IMR-90 (cell line): ENCODE measurements around the gene CFAP251. TPM values are rescaled to one million over a fixed set of nuclear protein-coding genes. Genes with fewer than 3 reads are reported as not detected.

Experiments
- ATAC-seq: fragments of 200-7000 bp; cut with Tn5 transposase; 2 replicates; pipeline ENCODE4 v1.9.1; 2020; ENCODE audit warnings: low read depth, mild to moderate bottlenecking, moderate library complexity
- BruUV-seq: library from RNA; stranded (reverse); fragments of 400-500 nt; replicated peaks from 2 replicates; lab custom pipeline; 2021; lab: Mats Ljungman, UMichigan
- CTCF ChIA-PET: fragments of 300-600 bp; formaldehyde crosslinking; extraction: SDS; loops from one replicate; lab custom pipeline; 2021; ENCODE audit warnings: antibody characterized with exemption; lab: Yijun Ruan, JAX
- POLR2A ChIA-PET: fragments of 300-600 bp; sonication (Branson Sonifier 250); formaldehyde crosslinking; loops from one replicate; lab custom pipeline; 2022; ENCODE audit warnings: antibody characterized with exemption; ENCODE audit not compliant: unreplicated experiment; lab: Charles Lee
- DNase-seq: peaks from one replicate; pipeline ENCODE4 v3.0.0; 2013
- H2AFZ ChIP-seq: replicated peaks from 2 replicates; pipeline ENCODE3; 2013; ENCODE audit warnings: low read length, mild to moderate bottlenecking; ENCODE audit not compliant: poor library complexity
- H2AK5ac ChIP-seq: 2 replicates; pipeline ENCODE4 v1.6.1; 2013; ENCODE audit warnings: low read depth, low read length, inconsistent platforms
- H2AK9ac ChIP-seq: replicated peaks from 2 replicates; pipeline ENCODE3; 2013; ENCODE audit warnings: mild to moderate bottlenecking, low read depth, low read length, moderate library complexity; ENCODE audit not compliant: poor library complexity
- H2BK120ac ChIP-seq: 2 replicates; pipeline ENCODE4 v1.6.1; 2013; ENCODE audit warnings: low read depth, low read length, inconsistent platforms
- H2BK15ac ChIP-seq: 3 replicates; pipeline ENCODE4 v1.6.1; 2013; ENCODE audit warnings: low read depth, low read length, inconsistent platforms
- H2BK20ac ChIP-seq: 2 replicates; pipeline ENCODE4 v1.6.1; 2013; ENCODE audit warnings: low read depth, mild to moderate bottlenecking, inconsistent platforms, low read length, moderate library complexity
- H2BK5ac ChIP-seq: 2 replicates; pipeline ENCODE4 v1.6.1; 2013; ENCODE audit warnings: mild to moderate bottlenecking, low read depth, low read length, inconsistent platforms; ENCODE audit not compliant: poor library complexity, severe bottlenecking
- H3K14ac ChIP-seq: replicated peaks from 2 replicates; pipeline ENCODE4 v1.6.1; 2013; ENCODE audit warnings: low read depth, low read length, inconsistent platforms
- H3K18ac ChIP-seq: 2 replicates; pipeline ENCODE4 v1.6.1; 2013; ENCODE audit warnings: low read depth, low read length, control low read depth
- H3K23ac ChIP-seq: 2 replicates; pipeline ENCODE4 v1.6.1; 2013; ENCODE audit warnings: low read depth, low read length, inconsistent platforms
- H3K27ac ChIP-seq: 2 replicates; pipeline ENCODE4 v1.5.1; 2013; ENCODE audit warnings: mild to moderate bottlenecking, control low read depth, low read length; ENCODE audit not compliant: insufficient read depth
- H3K27me3 ChIP-seq: 2 replicates; pipeline ENCODE4 v1.6.1; 2013; ENCODE audit warnings: low read length; ENCODE audit not compliant: control insufficient read depth, insufficient read depth
- H3K36me3 ChIP-seq: 2 replicates; pipeline ENCODE4 v1.6.1; 2013; ENCODE audit warnings: low read length, mixed read lengths; ENCODE audit not compliant: control insufficient read depth, insufficient read depth
- H3K4ac ChIP-seq: 2 replicates; pipeline ENCODE4 v1.6.1; 2013; ENCODE audit warnings: low read depth, low read length, inconsistent platforms
- H3K4me1 ChIP-seq: 2 replicates; pipeline ENCODE4 v1.6.1; 2013; ENCODE audit warnings: low read length, mixed read lengths; ENCODE audit not compliant: control insufficient read depth, insufficient read depth
- H3K4me2 ChIP-seq: 2 replicates; pipeline ENCODE4 v1.6.1; 2013; ENCODE audit warnings: low read depth, mild to moderate bottlenecking, control low read depth, low read length, moderate library complexity
- H3K4me3 ChIP-seq: 2 replicates; pipeline ENCODE4 v1.5.1; 2013; ENCODE audit warnings: low read depth, mild to moderate bottlenecking, control low read depth, low read length, moderate library complexity; ENCODE audit not compliant: insufficient read depth
- H3K56ac ChIP-seq: 2 replicates; pipeline ENCODE4 v1.6.1; 2013; ENCODE audit warnings: low read length, inconsistent platforms; ENCODE audit not compliant: insufficient read depth; ENCODE audit errors: extremely low read depth
- H3K79me1 ChIP-seq, 2 experiments: 2 replicates each; pipeline ENCODE4 v1.6.1; 2013; ENCODE audit warnings: low read length in 2 of 2, inconsistent platforms in 1 of 2, low read depth in 1 of 2
- H3K9ac ChIP-seq: 2 replicates; pipeline ENCODE4 v1.6.1; 2013; ENCODE audit warnings: low read depth, low read length, control low read depth
- H3K9me1 ChIP-seq: 2 replicates; pipeline ENCODE4 v1.6.1; 2013; ENCODE audit warnings: low read length, inconsistent platforms; ENCODE audit not compliant: insufficient read depth
- H3K9me3 ChIP-seq: 2 replicates; pipeline ENCODE4 v1.6.1; 2013; ENCODE audit warnings: low read length; ENCODE audit not compliant: control insufficient read depth, insufficient read depth
- H4K20me1 ChIP-seq: 2 replicates; pipeline ENCODE4 v1.6.1; 2013; ENCODE audit warnings: low read length, inconsistent platforms; ENCODE audit not compliant: insufficient read depth
- H4K5ac ChIP-seq: 2 replicates; pipeline ENCODE4 v1.6.1; 2013; ENCODE audit warnings: mild to moderate bottlenecking, low read depth, low read length, control low read depth
- H4K8ac ChIP-seq, 2 experiments: 2 replicates each; pipeline ENCODE4 v1.6.1; 2013; ENCODE audit warnings: low read depth in 2 of 2, low read length in 2 of 2, control low read depth in 1 of 2, inconsistent platforms in 1 of 2
- H4K91ac ChIP-seq: 2 replicates; pipeline ENCODE4 v1.6.1; 2013; ENCODE audit warnings: low read depth, low read length, inconsistent platforms; ENCODE audit not compliant: insufficient read depth
- CEBPB ChIP-seq: IDR thresholded peaks from 2 replicates; pipeline ENCODE4 v1.6.1; 2012; ENCODE audit warnings: low read depth, low read length, improper control_type of control experiment
- CHD1 ChIP-seq: IDR thresholded peaks from 2 replicates; pipeline ENCODE4 v1.6.1; 2012; ENCODE audit warnings: low read depth, low read length, improper control_type of control experiment
- CTCF ChIP-seq: conservative IDR thresholded peaks from 2 replicates; pipeline ENCODE4 v1.5.1; 2012; ENCODE audit warnings: mild to moderate bottlenecking, low read depth, low read length, improper control_type of control experiment
- ELK1 ChIP-seq: fragments of 150-350 bp; IDR thresholded peaks from 2 replicates; pipeline ENCODE4 v1.6.1; 2016; ENCODE audit warnings: low read depth, mild to moderate bottlenecking, low read length, moderate library complexity, borderline replicate concordance
- FOS ChIP-seq: fragments of 150-350 bp; IDR thresholded peaks from 2 replicates; pipeline ENCODE4 v1.6.1; 2016; ENCODE audit warnings: low read depth, low read length
- MAFK ChIP-seq: IDR thresholded peaks from 2 replicates; pipeline ENCODE4 v1.6.1; 2012; ENCODE audit warnings: low read depth, low read length, improper control_type of control experiment
- MAZ ChIP-seq: IDR thresholded peaks from 2 replicates; pipeline ENCODE4 v1.6.1; 2012; ENCODE audit warnings: low read depth, mild to moderate bottlenecking, low read length, improper control_type of control experiment, moderate library complexity, borderline replicate concordance
- MXI1 ChIP-seq: IDR thresholded peaks from 2 replicates; pipeline ENCODE4 v1.6.1; 2012; ENCODE audit warnings: low read depth, mild to moderate bottlenecking, low read length, moderate library complexity, borderline replicate concordance
- POLR2A ChIP-seq: IDR thresholded peaks from 2 replicates; pipeline ENCODE4 v1.6.1; 2012; ENCODE audit warnings: mild to moderate bottlenecking, low read depth, low read length
- RAD21 ChIP-seq: IDR thresholded peaks from 2 replicates; pipeline ENCODE4 v1.6.1; 2012; ENCODE audit warnings: low read length, improper control_type of control experiment
- RCOR1 ChIP-seq: IDR thresholded peaks from 2 replicates; pipeline ENCODE4 v1.6.1; 2012; ENCODE audit warnings: mild to moderate bottlenecking, low read length, improper control_type of control experiment; ENCODE audit not compliant: insufficient replicate concordance
- RFX5 ChIP-seq: IDR thresholded peaks from 2 replicates; pipeline ENCODE4 v1.8.0; 2012; ENCODE audit warnings: low read depth, mild to moderate bottlenecking, low read length, moderate library complexity
- SMC3 ChIP-seq: fragments of 150-350 bp; IDR thresholded peaks from 2 replicates; pipeline ENCODE4 v1.6.1; 2016; ENCODE audit warnings: low read depth, mild to moderate bottlenecking, antibody characterized with exemption, low read length, moderate library complexity
- WGBS, 2 experiments: methylation state at CpG; one replicate each; pipeline versions ENCODE4 v1.1.5 to v1.1.7; 2013; ENCODE audit warnings: missing lambda C conversion rate in 2 of 2; ENCODE audit not compliant: insufficient read length in 1 of 2; ENCODE audit errors: extremely low coverage in 2 of 2; 5-methylcytosine and 5-hydroxymethylcytosine counted together
- dilution Hi-C: fragments of 300-500 bp; cut with HindIII; formaldehyde crosslinking; loops from one replicate; pipeline ENCODE4 v1.14.3; 2018; ENCODE audit warnings: low sequenced_read_pairs; ENCODE audit not compliant: unreplicated experiment
- in situ Hi-C: fragments of 300-500 bp; cut with MboI; formaldehyde crosslinking; loops from 3 replicates; pipeline ENCODE4 v1.14.3; 2019; ENCODE audit warnings: low sequenced_read_pairs, inconsistent platforms, mixed read lengths
- intact Hi-C: fragments of 100-400 bp; cut with micrococcal nuclease; formaldehyde crosslinking; loops from 2 replicates; pipeline ENCODE4 v1.10.0; 2022
- polyA plus RNA-seq, 3 experiments: library from polyadenylated mRNA; depleted of rRNA; stranded (reverse); fragments of >200 nt; gene quantifications; 2 replicates each; pipeline ENCODE4 v1.2.3, GENCODE V29; 2012; ENCODE audit warnings: low replicate concordance in 1 of 3
- total RNA-seq: library from RNA; depleted of rRNA; stranded (reverse); fragments of >200 nt; gene quantifications from 2 replicates; pipeline ENCODE4 v1.2.3, GENCODE V29; 2012

CFAP251 gene
- total and polyA plus RNA-seq, 2 of the 4 experiments (the other 2 are of a cell fraction) = 7.8 to 9.1 TPM

- H4K5ac ChIP-seq = no peak overlapping the region
- H4K91ac ChIP-seq = no peak overlapping the region
- dilution Hi-C loops (no loop called here), in situ Hi-C loops (no loop called here), intact Hi-C loops (no loop called here)
- no peak overlapping the region for H3K23ac ChIP-seq
- H3K9ac ChIP-seq = no peak overlapping the region
- DNase-seq = no peak
- no peaks in the 10 kb centered on the region; a peak in 1 of 4 replicates for H3K79me1 ChIP-seq
- peaks cover 4% of the 10 kb centered on the region; the same call in 1 of the 2 replicates for H3K9me3 ChIP-seq
- no CpG with 5 or more reads among the region's 7 CpGs for WGBS, 2 experiments
- H3K4me1 ChIP-seq = peaks cover 2% of the 10 kb centered on the region; the same call in 1 of the 2 replicates
- H2AK5ac ChIP-seq = no peak overlapping the region
- no peak for TF ChIP-seq RFX5
- no peak for TF ChIP-seq CEBPB
- no peak for TF ChIP-seq CHD1
- no peak for TF ChIP-seq MXI1
- no peak for TF ChIP-seq MAZ
- TF ChIP-seq POLR2A = no peak
- no peak for TF ChIP-seq RCOR1
- TF ChIP-seq RAD21 = no peak
- TF ChIP-seq FOS = no peak
- no peak for TF ChIP-seq ELK1
- no peak for TF ChIP-seq CTCF
- no peak for TF ChIP-seq SMC3
- TF ChIP-seq MAFK = no peak
- no peak overlapping the region for H3K14ac ChIP-seq
- H3K56ac ChIP-seq = no peak overlapping the region
- H2BK20ac ChIP-seq = no peak overlapping the region
- no peak overlapping the region for H2BK120ac ChIP-seq
- H2BK5ac ChIP-seq = no peak overlapping the region
- ChIA-PET POLR2A (no interaction called here), CTCF (no interaction called here)
- H4K8ac ChIP-seq = no peak overlapping the region
- H3K4me2 ChIP-seq = no peak overlapping the region
- no TSS peak for BruUV-seq
- no peak overlapping the region for H2AFZ ChIP-seq
- no peak overlapping the region for H3K4ac ChIP-seq
- no peaks in the 10 kb centered on the region for H3K27me3 ChIP-seq
- no peak overlapping the region for H2AK9ac ChIP-seq
- no peaks in the 10 kb centered on the region for H4K20me1 ChIP-seq
- H3K4me3 ChIP-seq = no peak overlapping the region
- ATAC-seq = no peak
- no peak overlapping the region for H3K18ac ChIP-seq
- H3K36me3 ChIP-seq = peaks cover 12% of the 10 kb centered on the region
- H3K9me1 ChIP-seq = peaks cover 13% of the 10 kb centered on the region
- H2BK15ac ChIP-seq = no peak overlapping the region
- no peak overlapping the region for H3K27ac ChIP-seq
These were observed 19.3 kb downstream of the CFAP251 start for GRCh38 chr12:121937654-121938053.
